WERI-Rb-1 (cell line): ENCODE data around the gene TAS1R3.

Experiments used
- DNase-seq: peaks from one replicate; pipeline ENCODE4 v3.0.0-alpha.2; 2020
- H3K27ac ChIP-seq: fragments of 250-450 bp; sonication (Bioruptor Pico); 2 replicates; pipeline ENCODE4 v1.5.1; 2020; ENCODE audit warnings: mild to moderate bottlenecking, moderate library complexity
- H3K27me3 ChIP-seq: fragments of 250-450 bp; sonication (Bioruptor Pico); 2 replicates; pipeline ENCODE4 v1.5.1; 2021; ENCODE audit warnings: mild to moderate bottlenecking, low read depth, moderate library complexity; ENCODE audit not compliant: insufficient read depth, severe bottlenecking
- H3K36me3 ChIP-seq: fragments of 250-450 bp; sonication (Bioruptor Pico); 2 replicates; pipeline ENCODE4 v1.5.1; 2020; ENCODE audit warnings: mild to moderate bottlenecking, moderate library complexity
- H3K4me3 ChIP-seq: 2 replicates; pipeline ENCODE4 v1.5.1; 2011; ENCODE audit warnings: low read depth, mild to moderate bottlenecking, control low read depth, low read length
- H3K9me3 ChIP-seq: fragments of 250-450 bp; sonication (Bioruptor Pico); 2 replicates; pipeline ENCODE4 v1.5.1; 2021; ENCODE audit warnings: mild to moderate bottlenecking, moderate library complexity; ENCODE audit not compliant: severe bottlenecking
- TF ChIP-seq, protein P1 (sequence below): IDR thresholded peaks from 2 replicates; pipeline ENCODE4 v1.5.1; 2011; ENCODE audit warnings: low read depth, mild to moderate bottlenecking, control low read depth, inconsistent platforms, low read length

TAS1R3 gene

GRCh38 chr1:1329304-1330210 lies 1.5 kb upstream of the TAS1R3 start:
- TF ChIP-seq, protein P1, sequence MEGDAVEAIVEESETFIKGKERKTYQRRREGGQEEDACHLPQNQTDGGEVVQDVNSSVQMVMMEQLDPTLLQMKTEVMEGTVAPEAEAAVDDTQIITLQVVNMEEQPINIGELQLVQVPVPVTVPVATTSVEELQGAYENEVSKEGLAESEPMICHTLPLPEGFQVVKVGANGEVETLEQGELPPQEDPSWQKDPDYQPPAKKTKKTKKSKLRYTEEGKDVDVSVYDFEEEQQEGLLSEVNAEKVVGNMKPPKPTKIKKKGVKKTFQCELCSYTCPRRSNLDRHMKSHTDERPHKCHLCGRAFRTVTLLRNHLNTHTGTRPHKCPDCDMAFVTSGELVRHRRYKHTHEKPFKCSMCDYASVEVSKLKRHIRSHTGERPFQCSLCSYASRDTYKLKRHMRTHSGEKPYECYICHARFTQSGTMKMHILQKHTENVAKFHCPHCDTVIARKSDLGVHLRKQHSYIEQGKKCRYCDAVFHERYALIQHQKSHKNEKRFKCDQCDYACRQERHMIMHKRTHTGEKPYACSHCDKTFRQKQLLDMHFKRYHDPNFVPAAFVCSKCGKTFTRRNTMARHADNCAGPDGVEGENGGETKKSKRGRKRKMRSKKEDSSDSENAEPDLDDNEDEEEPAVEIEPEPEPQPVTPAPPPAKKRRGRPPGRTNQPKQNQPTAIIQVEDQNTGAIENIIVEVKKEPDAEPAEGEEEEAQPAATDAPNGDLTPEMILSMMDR, result no peak
- no peak for DNase-seq
- H3K27me3 ChIP-seq, result no peaks in the 10 kb centered on the region
- no peak overlapping the region for H3K4me3 ChIP-seq
- H3K9me3 ChIP-seq, result no peaks in the 10 kb centered on the region
- peaks cover 15% of the 10 kb centered on the region for H3K36me3 ChIP-seq
- no peak overlapping the region for H3K27ac ChIP-seq

DNA sequence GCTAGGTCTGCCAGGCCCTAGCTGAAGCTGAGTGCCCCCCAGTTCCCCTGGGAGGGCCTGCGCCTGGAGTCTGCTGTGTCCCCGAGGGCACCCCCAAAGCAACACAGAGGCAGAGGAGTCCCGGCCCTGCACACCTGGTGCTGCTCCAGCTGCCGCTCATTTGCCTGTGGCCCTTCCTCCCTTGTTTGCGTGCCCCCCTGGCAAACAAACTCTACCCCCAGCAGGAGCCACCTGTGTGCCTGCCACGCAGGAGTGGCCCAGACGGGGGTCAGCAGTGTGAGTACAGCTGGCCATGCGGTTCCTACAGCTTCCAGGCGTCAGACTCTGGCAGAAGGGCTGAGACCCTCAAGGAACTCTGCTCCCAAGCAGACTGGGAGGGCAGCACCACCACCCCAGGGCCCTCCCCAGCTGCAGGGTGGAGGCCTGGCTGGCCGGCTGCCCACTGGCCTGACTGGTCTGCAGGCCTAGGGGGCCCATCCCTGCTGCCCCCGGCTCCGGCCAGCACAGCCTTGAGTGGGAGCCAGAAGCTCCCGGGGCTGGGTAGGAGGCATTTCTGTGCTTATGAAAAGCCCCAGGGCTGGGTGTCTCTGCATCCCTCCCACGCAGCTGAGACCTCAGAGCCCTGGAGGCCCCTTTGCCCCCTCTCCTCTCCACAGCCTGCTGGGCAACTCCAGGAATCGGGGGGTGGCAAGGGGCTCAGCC lies 563 bp upstream of the TAS1R3 start:
- peaks cover 16% of the 10 kb centered on the region for H3K36me3 ChIP-seq
- no peak overlapping the region for H3K4me3 ChIP-seq
- no peaks in the 10 kb centered on the region for H3K9me3 ChIP-seq
- DNase-seq, result no peak
- no peaks in the 10 kb centered on the region for H3K27me3 ChIP-seq
- no peak overlapping the region; the same call in 1 of the 2 replicates for H3K27ac ChIP-seq
- TF ChIP-seq, protein P1, result no peak

GRCh38 chr1:1332031-1332755 lies 1.1 kb downstream of the TAS1R3 start:
- no peak for DNase-seq
- no peaks in the 10 kb centered on the region for H3K27me3 ChIP-seq
- peaks cover 23% of the 10 kb centered on the region for H3K36me3 ChIP-seq
- no peaks in the 10 kb centered on the region for H3K9me3 ChIP-seq
- no peak overlapping the region for H3K27ac ChIP-seq
- TF ChIP-seq, protein P1, result no peak
- H3K4me3 ChIP-seq, result no peak overlapping the region

DNA sequence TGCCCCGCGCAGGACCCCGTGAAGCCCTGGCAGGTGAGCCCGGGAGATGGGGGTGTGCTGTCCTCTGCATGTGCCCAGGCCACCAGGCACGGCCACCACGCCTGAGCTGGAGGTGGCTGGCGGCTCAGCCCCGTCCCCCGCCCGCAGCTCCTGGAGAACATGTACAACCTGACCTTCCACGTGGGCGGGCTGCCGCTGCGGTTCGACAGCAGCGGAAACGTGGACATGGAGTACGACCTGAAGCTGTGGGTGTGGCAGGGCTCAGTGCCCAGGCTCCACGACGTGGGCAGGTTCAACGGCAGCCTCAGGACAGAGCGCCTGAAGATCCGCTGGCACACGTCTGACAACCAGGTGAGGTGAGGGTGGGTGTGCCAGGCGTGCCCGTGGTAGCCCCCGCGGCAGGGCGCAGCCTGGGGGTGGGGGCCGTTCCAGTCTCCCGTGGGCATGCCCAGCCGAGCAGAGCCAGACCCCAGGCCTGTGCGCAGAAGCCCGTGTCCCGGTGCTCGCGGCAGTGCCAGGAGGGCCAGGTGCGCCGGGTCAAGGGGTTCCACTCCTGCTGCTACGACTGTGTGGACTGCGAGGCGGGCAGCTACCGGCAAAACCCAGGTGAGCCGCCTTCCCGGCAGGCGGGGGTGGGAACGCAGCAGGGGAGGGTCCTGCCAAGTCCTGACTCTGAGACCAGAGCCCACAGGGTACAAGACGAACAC lies 1.8 kb downstream of the TAS1R3 start:
- no peaks in the 10 kb centered on the region for H3K9me3 ChIP-seq
- H3K27me3 ChIP-seq, result no peaks in the 10 kb centered on the region
- TF ChIP-seq, protein P1, result no peak
- peaks cover 23% of the 10 kb centered on the region for H3K36me3 ChIP-seq
- H3K27ac ChIP-seq, result no peak overlapping the region
- no peak for DNase-seq
- H3K4me3 ChIP-seq, result no peak overlapping the region

GRCh38 chr1:1333551-1334241 lies 2.6 kb downstream of the TAS1R3 start:
- DNase-seq, result no peak
- TF ChIP-seq, protein P1, result no peak
- no peak overlapping the region for H3K27ac ChIP-seq

More at GRCh38 chr1:1333551-1334241, 2.6 kb downstream of the TAS1R3 start:
- Histone ChIP-seq H3K9me3 (no peaks in the 10 kb centered on the region), H3K36me3 (peaks cover 29% of the 10 kb centered on the region), H3K27me3 (no peaks in the 10 kb centered on the region), H3K4me3 (no peak overlapping the region)
